WTC11 (cell line): ENCODE results near the gene GNAO1. TPM values are rescaled to one million over a fixed set of nuclear protein-coding genes. Genes with fewer than 3 reads are reported as not detected.

ENCODE experiments used
- ATAC-seq: fragments of 200-7000 bp; cut with Tn5 transposase; 2 replicates; pipeline ENCODE4 v1.10.0; 2021; ENCODE audit warnings: mild to moderate bottlenecking, moderate library complexity
- CTCF ChIA-PET: fragments of 300-600 bp; sonication (Branson Sonifier 250); formaldehyde crosslinking; loops from one replicate; lab custom pipeline; 2021; ENCODE audit warnings: antibody characterized with exemption; lab: Charles Lee
- POLR2A ChIA-PET: fragments of 350-600 bp; sonication (Branson Sonifier 250); formaldehyde crosslinking; loops from one replicate; lab custom pipeline; 2021; ENCODE audit warnings: antibody characterized with exemption; lab: Charles Lee
- DNase-seq: peaks from one replicate; pipeline ENCODE4 v3.0.0; 2021; ENCODE audit warnings: low spot score
- H3K27ac Mint-ChIP-seq: 2 replicates; pipeline ENCODE4 v1.8.0; 2021; ENCODE audit warnings: mixed read lengths
- H3K27me3 Mint-ChIP-seq: 2 replicates; pipeline ENCODE4 v1.8.0; 2021; ENCODE audit warnings: low read depth, mild to moderate bottlenecking, moderate library complexity, mixed read lengths
- H3K36me3 Mint-ChIP-seq: 2 replicates; pipeline ENCODE4 v1.8.0; 2021; ENCODE audit warnings: mixed read lengths
- H3K4me1 Mint-ChIP-seq: 2 replicates; pipeline ENCODE4 v1.8.0; 2022; ENCODE audit warnings: mixed read lengths
- H3K4me3 Mint-ChIP-seq: 2 replicates; pipeline ENCODE4 v1.8.0; 2021; ENCODE audit warnings: mild to moderate bottlenecking, moderate library complexity, mixed read lengths
- H3K9me3 Mint-ChIP-seq: 2 replicates; pipeline ENCODE4 v1.8.0; 2021; ENCODE audit warnings: mixed read lengths
- CBFB ChIP-seq: sonication (generic); formaldehyde crosslinking; IDR thresholded peaks from 2 replicates; pipeline ENCODE4 v1.8.1; 2022; ENCODE audit warnings: mild to moderate bottlenecking, low read depth, missing genetic modification reagents
- CREM ChIP-seq: sonication (generic); formaldehyde crosslinking; IDR thresholded peaks from 2 replicates; pipeline ENCODE4 v1.8.1; 2022; ENCODE audit warnings: mild to moderate bottlenecking, missing genetic modification reagents, moderate library complexity
- EMX1 ChIP-seq: fragments of 250-450 bp; sonication (Bioruptor Pico); IDR thresholded peaks from 2 replicates; pipeline ENCODE4 v1.8.0; 2021; ENCODE audit warnings: mild to moderate bottlenecking
- ETV6 ChIP-seq: sonication (generic); formaldehyde crosslinking; IDR thresholded peaks from 2 replicates; pipeline ENCODE4 v1.8.1; 2022; ENCODE audit warnings: mild to moderate bottlenecking, missing genetic modification reagents
- FOXJ3 ChIP-seq: sonication (generic); formaldehyde crosslinking; IDR thresholded peaks from 2 replicates; pipeline ENCODE4 v1.9.0; 2021; ENCODE audit warnings: missing genetic modification reagents, mild to moderate bottlenecking, borderline replicate concordance
- NFATC4 ChIP-seq: fragments of 250-450 bp; sonication (Bioruptor Pico); IDR thresholded peaks from 2 replicates; pipeline ENCODE4 v1.9.0; 2021; ENCODE audit warnings: mild to moderate bottlenecking
- OVOL2 ChIP-seq: fragments of 250-450 bp; sonication (Bioruptor Pico); IDR thresholded peaks from 2 replicates; pipeline ENCODE4 v1.9.0; 2021; ENCODE audit warnings: mild to moderate bottlenecking, borderline replicate concordance
- RORB ChIP-seq: fragments of 250-450 bp; sonication (Bioruptor Pico); IDR thresholded peaks from 2 replicates; pipeline ENCODE4 v1.9.0; 2021; ENCODE audit warnings: mild to moderate bottlenecking
- TCF7 ChIP-seq: sonication (generic); formaldehyde crosslinking; IDR thresholded peaks from 2 replicates; pipeline ENCODE4 v1.8.0; 2022; ENCODE audit warnings: mild to moderate bottlenecking, low read depth, missing genetic modification reagents, moderate library complexity
- TEAD4 ChIP-seq: sonication (generic); formaldehyde crosslinking; IDR thresholded peaks from 2 replicates; pipeline ENCODE4 v1.8.0; 2022; ENCODE audit warnings: mild to moderate bottlenecking, missing genetic modification reagents
- TP53 ChIP-seq: sonication (generic); formaldehyde crosslinking; IDR thresholded peaks from 2 replicates; pipeline ENCODE4 v1.8.1; 2023; ENCODE audit warnings: mild to moderate bottlenecking, missing genetic modification reagents
- ZNF138 ChIP-seq: sonication (generic); formaldehyde crosslinking; conservative IDR thresholded peaks from 2 replicates; pipeline ENCODE4 v1.8.1; 2022; ENCODE audit warnings: mild to moderate bottlenecking, moderate library complexity, missing genetic modification reagents
- ZNF219 ChIP-seq: sonication (generic); formaldehyde crosslinking; IDR thresholded peaks from 2 replicates; pipeline ENCODE4 v1.8.0; 2023; ENCODE audit warnings: missing genetic modification reagents, mild to moderate bottlenecking, borderline replicate concordance
- ZNF263 ChIP-seq: sonication (generic); formaldehyde crosslinking; IDR thresholded peaks from 2 replicates; pipeline ENCODE4 v1.8.1; 2022; ENCODE audit warnings: low read depth, mild to moderate bottlenecking, moderate library complexity, missing genetic modification reagents
- ZNF416 ChIP-seq: fragments of 250-450 bp; sonication (Bioruptor Pico); IDR thresholded peaks from 2 replicates; pipeline ENCODE4 v1.9.0; 2021; ENCODE audit warnings: mild to moderate bottlenecking, inconsistent platforms
- ZNF671 ChIP-seq: fragments of 250-450 bp; sonication (Bioruptor Pico); IDR thresholded peaks from 2 replicates; pipeline ENCODE4 v1.8.0; 2021; ENCODE audit warnings: mild to moderate bottlenecking
- total RNA-seq: library from RNA; stranded (reverse); gene quantifications from 3 replicates; pipeline ENCODE4 v1.2.3, GENCODE V29; 2021
- TF ChIP-seq, protein P1 (sequence below): sonication (generic); formaldehyde crosslinking; IDR thresholded peaks from 2 replicates; pipeline ENCODE4 v1.8.0; 2022; ENCODE audit warnings: mild to moderate bottlenecking, missing genetic modification reagents
- TF ChIP-seq, protein P2 (sequence below): sonication (generic); formaldehyde crosslinking; IDR thresholded peaks from 2 replicates; pipeline ENCODE4 v1.8.0; 2022; ENCODE audit warnings: mild to moderate bottlenecking, missing genetic modification reagents
- TF ChIP-seq, protein P3 (sequence below): sonication (generic); formaldehyde crosslinking; IDR thresholded peaks from 2 replicates; pipeline ENCODE4 v1.8.1; 2023; ENCODE audit warnings: mild to moderate bottlenecking, missing genetic modification reagents
- TF ChIP-seq, protein P4 (sequence below): fragments of 250-450 bp; sonication (Bioruptor Pico); IDR thresholded peaks from 2 replicates; pipeline ENCODE4 v1.9.0; 2021; ENCODE audit warnings: mild to moderate bottlenecking
- TF ChIP-seq, protein P5 (sequence below): sonication (generic); formaldehyde crosslinking; IDR thresholded peaks from 2 replicates; pipeline ENCODE4 v1.8.0; 2023; ENCODE audit warnings: mild to moderate bottlenecking, missing genetic modification reagents

The GNAO1 gene
- total RNA-seq, 1 experiment from 2014 or later, result 30.6 TPM

DNA sequence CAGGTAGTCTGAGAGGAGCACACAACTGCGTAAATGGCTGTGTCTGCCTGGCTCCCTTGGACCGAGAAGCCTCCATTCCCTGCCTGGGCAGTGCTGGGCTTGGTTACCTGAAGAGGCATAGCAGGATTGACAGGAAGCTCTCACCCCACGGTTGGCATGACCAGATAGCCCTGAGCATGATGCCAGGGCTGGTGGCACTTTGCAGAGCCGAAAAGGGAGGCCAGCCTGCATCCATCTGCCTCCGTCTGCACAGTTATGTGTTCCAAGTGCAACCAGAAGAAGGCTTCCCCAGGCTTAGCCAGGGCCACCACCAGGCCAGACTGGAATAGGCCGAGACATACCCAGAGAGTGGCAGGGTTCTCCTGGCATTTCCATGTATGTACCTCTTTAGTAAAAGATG, 36.6 kb downstream of the GNAO1 start:
- Mint-ChIP-seq H3K9me3 (no peaks in the 10 kb centered on the region), H3K36me3 (no peaks in the 10 kb centered on the region), H3K27ac (no peak overlapping the region), H3K27me3 (no peaks in the 10 kb centered on the region), H3K4me3 (no peak overlapping the region), H3K4me1 (peaks cover 18% of the 10 kb centered on the region)
- ATAC-seq (no peak), DNase-seq (no peak)
- POLR2A ChIA-PET, result no interaction called here
- CTCF ChIA-PET, result no interaction called here
- TF ChIP-seq TEAD4, result no peak
- TF ChIP-seq, protein P1, sequence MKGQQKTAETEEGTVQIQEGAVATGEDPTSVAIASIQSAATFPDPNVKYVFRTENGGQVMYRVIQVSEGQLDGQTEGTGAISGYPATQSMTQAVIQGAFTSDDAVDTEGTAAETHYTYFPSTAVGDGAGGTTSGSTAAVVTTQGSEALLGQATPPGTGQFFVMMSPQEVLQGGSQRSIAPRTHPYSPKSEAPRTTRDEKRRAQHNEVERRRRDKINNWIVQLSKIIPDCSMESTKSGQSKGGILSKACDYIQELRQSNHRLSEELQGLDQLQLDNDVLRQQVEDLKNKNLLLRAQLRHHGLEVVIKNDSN (CRISPR knock-in tag), result no peak
- TF ChIP-seq, protein P2, sequence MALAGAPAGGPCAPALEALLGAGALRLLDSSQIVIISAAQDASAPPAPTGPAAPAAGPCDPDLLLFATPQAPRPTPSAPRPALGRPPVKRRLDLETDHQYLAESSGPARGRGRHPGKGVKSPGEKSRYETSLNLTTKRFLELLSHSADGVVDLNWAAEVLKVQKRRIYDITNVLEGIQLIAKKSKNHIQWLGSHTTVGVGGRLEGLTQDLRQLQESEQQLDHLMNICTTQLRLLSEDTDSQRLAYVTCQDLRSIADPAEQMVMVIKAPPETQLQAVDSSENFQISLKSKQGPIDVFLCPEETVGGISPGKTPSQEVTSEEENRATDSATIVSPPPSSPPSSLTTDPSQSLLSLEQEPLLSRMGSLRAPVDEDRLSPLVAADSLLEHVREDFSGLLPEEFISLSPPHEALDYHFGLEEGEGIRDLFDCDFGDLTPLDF (CRISPR knock-in tag), result no peak
- TF ChIP-seq, protein P3, sequence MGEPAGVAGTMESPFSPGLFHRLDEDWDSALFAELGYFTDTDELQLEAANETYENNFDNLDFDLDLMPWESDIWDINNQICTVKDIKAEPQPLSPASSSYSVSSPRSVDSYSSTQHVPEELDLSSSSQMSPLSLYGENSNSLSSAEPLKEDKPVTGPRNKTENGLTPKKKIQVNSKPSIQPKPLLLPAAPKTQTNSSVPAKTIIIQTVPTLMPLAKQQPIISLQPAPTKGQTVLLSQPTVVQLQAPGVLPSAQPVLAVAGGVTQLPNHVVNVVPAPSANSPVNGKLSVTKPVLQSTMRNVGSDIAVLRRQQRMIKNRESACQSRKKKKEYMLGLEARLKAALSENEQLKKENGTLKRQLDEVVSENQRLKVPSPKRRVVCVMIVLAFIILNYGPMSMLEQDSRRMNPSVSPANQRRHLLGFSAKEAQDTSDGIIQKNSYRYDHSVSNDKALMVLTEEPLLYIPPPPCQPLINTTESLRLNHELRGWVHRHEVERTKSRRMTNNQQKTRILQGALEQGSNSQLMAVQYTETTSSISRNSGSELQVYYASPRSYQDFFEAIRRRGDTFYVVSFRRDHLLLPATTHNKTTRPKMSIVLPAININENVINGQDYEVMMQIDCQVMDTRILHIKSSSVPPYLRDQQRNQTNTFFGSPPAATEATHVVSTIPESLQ (CRISPR knock-in tag), result no peak
- TF ChIP-seq ZNF138, result no peak
- no peak for TF ChIP-seq ZNF416 (CRISPR knock-in tag)
- no peak for TF ChIP-seq OVOL2
- TF ChIP-seq, protein P4, sequence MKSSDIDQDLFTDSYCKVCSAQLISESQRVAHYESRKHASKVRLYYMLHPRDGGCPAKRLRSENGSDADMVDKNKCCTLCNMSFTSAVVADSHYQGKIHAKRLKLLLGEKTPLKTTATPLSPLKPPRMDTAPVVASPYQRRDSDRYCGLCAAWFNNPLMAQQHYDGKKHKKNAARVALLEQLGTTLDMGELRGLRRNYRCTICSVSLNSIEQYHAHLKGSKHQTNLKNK (CRISPR knock-in tag), result no peak
- TF ChIP-seq, protein P5, sequence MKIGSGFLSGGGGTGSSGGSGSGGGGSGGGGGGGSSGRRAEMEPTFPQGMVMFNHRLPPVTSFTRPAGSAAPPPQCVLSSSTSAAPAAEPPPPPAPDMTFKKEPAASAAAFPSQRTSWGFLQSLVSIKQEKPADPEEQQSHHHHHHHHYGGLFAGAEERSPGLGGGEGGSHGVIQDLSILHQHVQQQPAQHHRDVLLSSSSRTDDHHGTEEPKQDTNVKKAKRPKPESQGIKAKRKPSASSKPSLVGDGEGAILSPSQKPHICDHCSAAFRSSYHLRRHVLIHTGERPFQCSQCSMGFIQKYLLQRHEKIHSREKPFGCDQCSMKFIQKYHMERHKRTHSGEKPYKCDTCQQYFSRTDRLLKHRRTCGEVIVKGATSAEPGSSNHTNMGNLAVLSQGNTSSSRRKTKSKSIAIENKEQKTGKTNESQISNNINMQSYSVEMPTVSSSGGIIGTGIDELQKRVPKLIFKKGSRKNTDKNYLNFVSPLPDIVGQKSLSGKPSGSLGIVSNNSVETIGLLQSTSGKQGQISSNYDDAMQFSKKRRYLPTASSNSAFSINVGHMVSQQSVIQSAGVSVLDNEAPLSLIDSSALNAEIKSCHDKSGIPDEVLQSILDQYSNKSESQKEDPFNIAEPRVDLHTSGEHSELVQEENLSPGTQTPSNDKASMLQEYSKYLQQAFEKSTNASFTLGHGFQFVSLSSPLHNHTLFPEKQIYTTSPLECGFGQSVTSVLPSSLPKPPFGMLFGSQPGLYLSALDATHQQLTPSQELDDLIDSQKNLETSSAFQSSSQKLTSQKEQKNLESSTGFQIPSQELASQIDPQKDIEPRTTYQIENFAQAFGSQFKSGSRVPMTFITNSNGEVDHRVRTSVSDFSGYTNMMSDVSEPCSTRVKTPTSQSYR, result no peak
- TF ChIP-seq TCF7 (CRISPR knock-in tag), result no peak

DNA sequence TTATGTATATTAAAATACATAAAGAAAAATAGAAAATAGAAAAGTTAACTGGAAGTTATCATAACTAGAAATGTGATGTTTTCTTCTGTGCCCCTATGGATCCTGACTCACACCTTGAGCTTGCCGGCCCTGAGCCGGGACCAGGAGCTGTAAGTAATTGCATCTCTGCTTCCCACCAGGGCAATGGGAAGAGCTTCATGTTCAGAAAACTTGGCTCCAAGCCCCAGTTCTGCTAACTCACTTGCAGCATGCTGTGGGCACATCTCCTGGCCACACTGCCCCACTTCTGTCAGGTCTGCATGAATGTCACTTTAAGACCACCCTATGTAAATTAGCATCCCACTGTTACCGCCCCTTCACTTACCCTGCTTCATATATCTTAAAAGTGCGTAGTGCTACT, 37.2 kb downstream of the GNAO1 start:
- no peaks in the 10 kb centered on the region for H3K9me3 Mint-ChIP-seq
- H3K4me3 Mint-ChIP-seq, result no peak overlapping the region
- ChIA-PET POLR2A (no interaction called here), CTCF (interaction anchor here (1.3 kb wide), 1 partner anchor 128 kb away, joined by 3 read pairs; no protein-coding TSS in a partner anchor)
- no peaks in the 10 kb centered on the region for H3K27me3 Mint-ChIP-seq
- TF ChIP-seq ZNF671 (CRISPR knock-in tag) (no peak), OVOL2 (no peak), FOXJ3 (CRISPR knock-in tag) (no peak), NFATC4 (CRISPR knock-in tag) (no peak), ZNF219 (CRISPR knock-in tag) (no peak), ETV6 (CRISPR knock-in tag) (no peak), CREM (no peak), ZNF138 (no peak), TEAD4 (no peak), ZNF263 (CRISPR knock-in tag) (no peak), EMX1 (CRISPR knock-in tag) (no peak), RORB (CRISPR knock-in tag) (no peak), TP53 (CRISPR knock-in tag) (no peak), CBFB (CRISPR knock-in tag) (no peak)
- TF ChIP-seq, protein P5, result no peak
- TF ChIP-seq, all 79 proteins: peak for 0
- Mint-ChIP-seq H3K4me1 (peaks cover 13% of the 10 kb centered on the region), H3K27ac (no peak overlapping the region), H3K36me3 (no peaks in the 10 kb centered on the region)
- DNase-seq (no peak), ATAC-seq (no peak)
